Mesendoderm (in vitro differentiated cells): ENCODE measurements around the gene IL12RB1.

ENCODE experiments used
- DNase-seq: peaks from one replicate; pipeline ENCODE4 v3.0.0; 2013
- H2AK5ac ChIP-seq: 2 replicates; pipeline ENCODE4 v1.6.1; 2013; ENCODE audit warnings: low read length, inconsistent platforms
- H2BK120ac ChIP-seq: 2 replicates; pipeline ENCODE4 v1.6.1; 2013; ENCODE audit warnings: low read depth, mild to moderate bottlenecking, low read length, moderate library complexity, mixed read lengths
- H2BK15ac ChIP-seq: replicated peaks from 2 replicates; pipeline ENCODE4 v1.6.1; 2013; ENCODE audit warnings: low read depth, mild to moderate bottlenecking, moderate library complexity
- H2BK5ac ChIP-seq: 2 replicates; pipeline ENCODE4 v1.6.1; 2013; ENCODE audit warnings: low read length, inconsistent platforms
- H3K18ac ChIP-seq: 2 replicates; pipeline ENCODE4 v1.6.1; 2013; ENCODE audit warnings: mild to moderate bottlenecking, low read length, mixed read lengths
- H3K23ac ChIP-seq: one replicate; pipeline ENCODE4 v1.6.1; 2013; ENCODE audit warnings: low read length
- H3K27ac ChIP-seq: 2 replicates; pipeline ENCODE4 v1.5.1; 2013; ENCODE audit warnings: low read depth, mild to moderate bottlenecking, inconsistent platforms, low read length, moderate library complexity
- H3K27me3 ChIP-seq: 2 replicates; pipeline ENCODE4 v1.6.1; 2013; ENCODE audit warnings: low read length, control low read depth, mild to moderate bottlenecking, inconsistent platforms; ENCODE audit not compliant: insufficient read depth, poor library complexity
- H3K36me3 ChIP-seq: 2 replicates; pipeline ENCODE4 v1.6.1; 2013; ENCODE audit warnings: low read length, inconsistent platforms; ENCODE audit not compliant: control insufficient read depth, insufficient read depth
- H3K4ac ChIP-seq: one replicate; pipeline ENCODE4 v1.6.1; 2013; ENCODE audit warnings: low read depth, mild to moderate bottlenecking, low read length, moderate library complexity
- H3K4me1 ChIP-seq: 2 replicates; pipeline ENCODE4 v1.6.1; 2013; ENCODE audit warnings: low read depth, low read length, inconsistent platforms; ENCODE audit not compliant: control insufficient read depth
- H3K4me2 ChIP-seq: 2 replicates; pipeline ENCODE4 v1.6.1; 2013; ENCODE audit warnings: low read length
- H3K4me3 ChIP-seq: 2 replicates; pipeline ENCODE4 v1.5.1; 2013; ENCODE audit warnings: mild to moderate bottlenecking, low read length
- H3K56ac ChIP-seq: one replicate; pipeline ENCODE4 v1.6.1; 2013; ENCODE audit warnings: low read length
- H3K79me1 ChIP-seq: 2 replicates; pipeline ENCODE4 v1.6.1; 2013; ENCODE audit warnings: low read length, inconsistent platforms
- H3K79me2 ChIP-seq: 2 replicates; pipeline ENCODE4 v1.6.1; 2013; ENCODE audit warnings: mild to moderate bottlenecking, low read length; ENCODE audit not compliant: control insufficient read depth, insufficient read depth
- H3K9ac ChIP-seq: 2 replicates; pipeline ENCODE4 v1.6.1; 2013; ENCODE audit warnings: low read length, inconsistent platforms
- H4K5ac ChIP-seq: one replicate; pipeline ENCODE4 v1.6.1; 2013; ENCODE audit warnings: low read length
- H4K8ac ChIP-seq: one replicate; pipeline ENCODE4 v1.6.1; 2013; ENCODE audit warnings: low read depth, mild to moderate bottlenecking, control low read depth, low read length, moderate library complexity
- WGBS: extraction: QIAGEN DNeasy Blood & Tissue Kit; methylation state at CpG from one replicate; pipeline ENCODE4 v1.1.7; 2013; ENCODE audit warnings: low lambda C conversion rate, missing lambda C conversion rate; ENCODE audit not compliant: insufficient coverage; ENCODE audit errors: extremely low coverage; 5-methylcytosine and 5-hydroxymethylcytosine counted together

The IL12RB1 gene

GRCh38 chr19:18128044-18128443, 41.3 kb upstream of the IL12RB1 start:
- WGBS = no CpG with 5 or more reads among the region's 3 CpGs
- H3K27me3 ChIP-seq = no peaks in the 10 kb centered on the region
- no peak overlapping the region for H3K4me3 ChIP-seq
- H2BK120ac ChIP-seq = no peak overlapping the region
- no peak overlapping the region for H4K8ac ChIP-seq
- no peak overlapping the region for H3K23ac ChIP-seq
- no peak overlapping the region for H2BK5ac ChIP-seq
- no peaks in the 10 kb centered on the region for H3K4me1 ChIP-seq
- H3K4ac ChIP-seq = no peak overlapping the region
- H4K5ac ChIP-seq = no peak overlapping the region
- no peak overlapping the region for H2AK5ac ChIP-seq
- H3K9ac ChIP-seq = no peak overlapping the region
- H3K79me2 ChIP-seq = no peaks in the 10 kb centered on the region
- no peak for DNase-seq
- no peaks in the 10 kb centered on the region for H3K36me3 ChIP-seq
- no peak overlapping the region for H2BK15ac ChIP-seq
- no peak overlapping the region for H3K56ac ChIP-seq
- no peak overlapping the region for H3K4me2 ChIP-seq
- no peak overlapping the region for H3K27ac ChIP-seq
- H3K79me1 ChIP-seq = no peaks in the 10 kb centered on the region
- H3K18ac ChIP-seq = no peak overlapping the region

GRCh38 chr19:18126097-18126496, 39.4 kb upstream of the IL12RB1 start:
- H3K36me3 ChIP-seq = no peaks in the 10 kb centered on the region
- no peak overlapping the region for H3K56ac ChIP-seq
- H3K4me1 ChIP-seq = no peaks in the 10 kb centered on the region
- no peak overlapping the region for H4K5ac ChIP-seq
- H3K27me3 ChIP-seq = no peaks in the 10 kb centered on the region
- H2AK5ac ChIP-seq = no peak overlapping the region
- no peak overlapping the region for H2BK15ac ChIP-seq
- H3K18ac ChIP-seq = no peak overlapping the region
- no peak overlapping the region for H3K4me2 ChIP-seq
- H3K9ac ChIP-seq = no peak overlapping the region
- no peak overlapping the region for H3K23ac ChIP-seq
- no peak overlapping the region for H2BK120ac ChIP-seq
- no peak overlapping the region for H2BK5ac ChIP-seq
- no CpG with 5 or more reads among the region's 2 CpGs for WGBS
- H3K4me3 ChIP-seq = no peak overlapping the region
- no peaks in the 10 kb centered on the region for H3K79me2 ChIP-seq
- DNase-seq = no peak
- no peak overlapping the region for H3K27ac ChIP-seq
- no peak overlapping the region for H3K4ac ChIP-seq
- H3K79me1 ChIP-seq = no peaks in the 10 kb centered on the region
- H4K8ac ChIP-seq = no peak overlapping the region

- Histone ChIP-seq H4K8ac (no peak overlapping the region), H3K27ac (no peak overlapping the region), H3K4me3 (no peak overlapping the region), H2BK120ac (no peak overlapping the region), H3K27me3 (no peaks in the 10 kb centered on the region), H3K9ac (no peak overlapping the region), H3K4ac (no peak overlapping the region), H2BK5ac (no peak overlapping the region), H2AK5ac (no peak overlapping the region), H3K79me1 (no peaks in the 10 kb centered on the region), H3K4me1 (no peaks in the 10 kb centered on the region), H3K36me3 (no peaks in the 10 kb centered on the region), H4K5ac (no peak overlapping the region), H2BK15ac (no peak overlapping the region), H3K18ac (no peak overlapping the region), H3K56ac (no peak overlapping the region), H3K23ac (no peak overlapping the region), H3K79me2 (no peaks in the 10 kb centered on the region), H3K4me2 (no peak overlapping the region)
- no peak for DNase-seq
- no CpG with 5 or more reads among the region's 26 CpGs for WGBS
These were observed 37.1 kb upstream of the IL12RB1 start for GRCh38 chr19:18123819-18124218.

GRCh38 chr19:18122860-18123795, 36.4 kb upstream of the IL12RB1 start:
- Histone ChIP-seq H3K27ac (no peak overlapping the region), H3K4me3 (no peak overlapping the region), H3K4me2 (no peak overlapping the region), H3K27me3 (no peaks in the 10 kb centered on the region), H2BK15ac (no peak overlapping the region), H3K4me1 (no peaks in the 10 kb centered on the region), H3K9ac (no peak overlapping the region), H2AK5ac (no peak overlapping the region), H3K36me3 (no peaks in the 10 kb centered on the region), H3K79me2 (no peaks in the 10 kb centered on the region), H2BK5ac (no peak overlapping the region), H3K4ac (no peak overlapping the region), H4K5ac (no peak overlapping the region), H3K23ac (no peak overlapping the region), H3K56ac (no peak overlapping the region), H3K18ac (no peak overlapping the region), H4K8ac (no peak overlapping the region), H2BK120ac (no peak overlapping the region), H3K79me1 (peaks cover 2% of the 10 kb centered on the region)
- no peak for DNase-seq
- WGBS = no CpG with 5 or more reads among the region's 27 CpGs

- Histone ChIP-seq H3K79me1 (peaks cover 2% of the 10 kb centered on the region), H2BK15ac (no peak overlapping the region), H3K27ac (no peak overlapping the region), H3K4me2 (no peak overlapping the region), H3K36me3 (no peaks in the 10 kb centered on the region), H3K79me2 (no peaks in the 10 kb centered on the region), H2BK5ac (no peak overlapping the region), H3K23ac (no peak overlapping the region), H3K4me1 (no peaks in the 10 kb centered on the region), H3K9ac (no peak overlapping the region), H3K4ac (no peak overlapping the region), H2AK5ac (no peak overlapping the region), H3K27me3 (no peaks in the 10 kb centered on the region), H3K18ac (no peak overlapping the region), H4K5ac (no peak overlapping the region), H3K4me3 (no peak overlapping the region), H3K56ac (no peak overlapping the region), H4K8ac (no peak overlapping the region), H2BK120ac (no peak overlapping the region)
- no peak for DNase-seq
- WGBS = no CpG with 5 or more reads among the region's 7 CpGs
These were observed 35.7 kb upstream of the IL12RB1 start for GRCh38 chr19:18122424-18122823.

GRCh38 chr19:18121166-18121565, 34.4 kb upstream of the IL12RB1 start:
- Histone ChIP-seq H3K18ac (no peak overlapping the region), H3K23ac (no peak overlapping the region), H3K4me2 (no peak overlapping the region), H2BK15ac (no peak overlapping the region), H2AK5ac (no peak overlapping the region), H2BK5ac (no peak overlapping the region), H3K79me2 (no peaks in the 10 kb centered on the region), H3K27ac (no peak overlapping the region), H4K5ac (no peak overlapping the region), H2BK120ac (no peak overlapping the region), H3K9ac (no peak overlapping the region), H3K56ac (no peak overlapping the region), H3K79me1 (peaks cover 2% of the 10 kb centered on the region), H3K4me1 (no peaks in the 10 kb centered on the region), H4K8ac (no peak overlapping the region), H3K36me3 (no peaks in the 10 kb centered on the region), H3K4me3 (no peak overlapping the region), H3K27me3 (no peaks in the 10 kb centered on the region), H3K4ac (no peak overlapping the region)
- no CpG with 5 or more reads among the region's 5 CpGs for WGBS
- DNase-seq = no peak
